ENCODE results near the gene FOXP1. TPM values are rescaled to one million over a fixed set of nuclear protein-coding genes. Genes with fewer than 3 reads are reported as not detected.

Gene FOXP1
- total and polyA plus RNA-seq, 2 of the 13 experiments (the other 11 are each of a cell fraction or from before 2014, with no cell fraction given), result 40.4 to 59.0 TPM

- Histone ChIP-seq H3K9me3 (ENCODE audit: low read length) (no peaks in the 10 kb centered on the region), H2AFZ (ENCODE audit: low read length) (no peak overlapping the region), H3K27me3 (ENCODE audit: control insufficient read depth in 1 of 2, insufficient read depth in 2 of 2, low read length in 2 of 2) (no peaks in the 10 kb centered on the region; a peak in 1 of 5 replicates), H3K27ac (ENCODE audit: extremely low read length, insufficient read depth, low read length) (no peak overlapping the region), H3K79me2 (ENCODE audit: insufficient read depth, low read length) (peaks cover 29% of the 10 kb centered on the region), H3K9ac (ENCODE audit: insufficient read depth, low read depth, low read length) (no peak overlapping the region), H3K36me3 (replicated peaks in 1 of 2; ENCODE audit: control insufficient read depth in 1 of 2, insufficient read depth in 2 of 2, low read length in 2 of 2) (no peaks in the 10 kb centered on the region), H4K20me1 (ENCODE audit: insufficient read depth, low read length) (0 out of 2 replicates have a peak, but pooled peaks cover 4% of the 10 kb centered on the region), H3K4me1 (ENCODE audit: insufficient read depth, low read length) (peaks cover 38% of the 10 kb centered on the region), H3K4me3 (replicated peaks in 1 of 3; ENCODE audit: insufficient read depth in 1 of 3, low read depth in 2 of 3, low read length in 3 of 3) (no peak overlapping the region), H3K4me2 (ENCODE audit: low read depth, low read length) (no peak overlapping the region)
- BruUV-seq (replicated peaks), result no TSS peak
- intact Hi-C loops (cut with micrococcal nuclease; ENCODE audit: unreplicated experiment), result no loop called here
- TF ChIP-seq HIC2 (CRISPR knock-in tag; IDR thresholded peaks at IDR 0.05; ENCODE audit: low read depth) (no peak), ARID2 (CRISPR knock-in tag; IDR thresholded peaks at IDR 0.05; ENCODE audit: borderline replicate concordance) (no peak), ZNF138 (CRISPR knock-in tag; IDR thresholded peaks at IDR 0.05; ENCODE audit: low read depth) (no peak), MXI1 (IDR thresholded peaks at IDR 0.05; ENCODE audit: borderline replicate concordance, low read depth, low read length) (no peak), RNF2 (conservative IDR thresholded peaks at IDR 0.05; ENCODE audit: low read depth) (no peak), ZBTB8A (CRISPR knock-in tag; IDR thresholded peaks at IDR 0.05; ENCODE audit: borderline replicate concordance, low read depth) (no peak), ZNF383 (CRISPR knock-in tag; IDR thresholded peaks at IDR 0.05; ENCODE audit: borderline replicate concordance) (no peak), ZNF34 (CRISPR knock-in tag; IDR thresholded peaks at IDR 0.05; ENCODE audit: borderline replicate concordance) (no peak)
- ChIA-PET CTCF (ENCODE audit: low intra/inter-chr PET ratio, low total read pairs) (no interaction called here), POLR2A (no interaction called here)
- FAIRE-seq, result no peak
- no peak for DNase-seq (ENCODE audit: low spot score)
- no peak for ATAC-seq
- whole genome bisulfite sequencing (ENCODE audit: low lambda C conversion rate), result 98% methylated on average over 3 of the region's 3 CpGs
- in situ Hi-C loops (cut with HindIII; ENCODE audit: extremely low pct_ligation_motif_present, low pct_unique_long_range_greater_than_20kb), result no loop called here
Observed at GRCh38 chr3:71551311-71551919, 32.1 kb downstream of the FOXP1 start.
